Nephron progenitor cell (in vitro differentiated cells): ENCODE data around the gene FARP1.
A peak's percentile ranks its signal among the peaks of the same experiment; 100 is the strongest.

ENCODE experiments used
- DNase-seq: peaks from one replicate; pipeline ENCODE4 v3.0.0; 2021
- H3K27ac Mint-ChIP-seq: 2 replicates; pipeline ENCODE4 v1.8.0; 2021; ENCODE audit warnings: mild to moderate bottlenecking, moderate library complexity, mixed read lengths
- H3K27me3 Mint-ChIP-seq: 2 replicates; pipeline ENCODE4 v1.8.0; 2021; ENCODE audit warnings: mild to moderate bottlenecking, low read depth, mixed read lengths; ENCODE audit not compliant: poor library complexity
- H3K36me3 Mint-ChIP-seq: 2 replicates; pipeline ENCODE4 v1.8.0; 2021; ENCODE audit warnings: low read depth, mixed read lengths
- H3K4me1 Mint-ChIP-seq: 2 replicates; pipeline ENCODE4 v1.8.0; 2021; ENCODE audit warnings: mixed read lengths
- H3K4me3 Mint-ChIP-seq: 2 replicates; pipeline ENCODE4 v1.8.0; 2021; ENCODE audit warnings: mild to moderate bottlenecking, moderate library complexity, mixed read lengths
- H3K9me3 Mint-ChIP-seq: 2 replicates; pipeline ENCODE4 v1.8.0; 2021; ENCODE audit warnings: mild to moderate bottlenecking, moderate library complexity, mixed read lengths
- CTCF ChIP-seq: fragments of 200-600 bp; sonication (generic); IDR thresholded peaks from 2 replicates; pipeline ENCODE4 v1.5.0; 2021; ENCODE audit warnings: antibody characterized with exemption

The FARP1 gene

GRCh38 chr13:98176777-98177608, 34.1 kb downstream of the FARP1 start, which contains the start of gene RNF113B:
RNF113B (minus strand) TSS chr13:98177269; CDS start chr13:98177236, 33 bp downstream.
- Mint-ChIP-seq H3K4me3 (no peak within 1 kb of the TSS), H3K9me3 (peaks cover 41% of the 10 kb centered on the region), H3K27ac (peak within 1 kb of the TSS; percentile 73), H3K4me1 (peaks cover 39% of the 10 kb centered on the region), H3K36me3 (peaks cover 63% of the 10 kb centered on the region), H3K27me3 (no peaks in the 10 kb centered on the region)
- DNase-seq: no peak
- TF ChIP-seq CTCF: no peak

- DNase-seq: no peak
- no peaks in the 10 kb centered on the region for H3K27me3 Mint-ChIP-seq
- no peak for TF ChIP-seq CTCF
- peak overlapping the region; percentile 88 for H3K27ac Mint-ChIP-seq
- peaks cover 48% of the 10 kb centered on the region for H3K9me3 Mint-ChIP-seq
- peaks cover 93% of the 10 kb centered on the region for H3K36me3 Mint-ChIP-seq
- H3K4me1 Mint-ChIP-seq: peaks cover 20% of the 10 kb centered on the region
- no peak overlapping the region for H3K4me3 Mint-ChIP-seq
Observed at GRCh38 chr13:98180092-98180491, 37.2 kb downstream of the FARP1 start.

GRCh38 chr13:98181111-98181815, 38.4 kb downstream of the FARP1 start:
- Mint-ChIP-seq H3K9me3 (peaks cover 48% of the 10 kb centered on the region), H3K4me1 (peaks cover 12% of the 10 kb centered on the region), H3K36me3 (peaks cover 93% of the 10 kb centered on the region), H3K27me3 (no peaks in the 10 kb centered on the region), H3K4me3 (no peak overlapping the region), H3K27ac (no peak overlapping the region)
- DNase-seq: no peak
- TF ChIP-seq CTCF: no peak

- Mint-ChIP-seq H3K27me3 (no peaks in the 10 kb centered on the region), H3K4me1 (peaks cover 14% of the 10 kb centered on the region), H3K27ac (peak overlapping the region; percentile 22), H3K9me3 (peaks cover 48% of the 10 kb centered on the region), H3K36me3 (peaks cover 90% of the 10 kb centered on the region), H3K4me3 (no peak overlapping the region)
- TF ChIP-seq CTCF: no peak
- DNase-seq: no peak
Observed at GRCh38 chr13:98182153-98182552, 39.3 kb downstream of the FARP1 start.

- Mint-ChIP-seq H3K4me3 (no peak overlapping the region), H3K27me3 (no peaks in the 10 kb centered on the region), H3K36me3 (peaks cover 90% of the 10 kb centered on the region), H3K27ac (peak overlapping the region; percentile 22), H3K9me3 (peaks cover 47% of the 10 kb centered on the region), H3K4me1 (peaks cover 19% of the 10 kb centered on the region)
- DNase-seq: no peak
- no peak for TF ChIP-seq CTCF
Observed at GRCh38 chr13:98182589-98182988, 39.7 kb downstream of the FARP1 start.
